ENCODE measurements around the gene OXSR1.

Gene OXSR1

GRCh38 chr3:38254872-38255271, 89.5 kb downstream of the OXSR1 start:
- Histone ChIP-seq H3K36me3 (replicated peaks) (peaks cover 39% of the 10 kb centered on the region), H3K27me3 (ENCODE audit: low read depth) (no peaks in the 10 kb centered on the region), H3K4me3 (no peak overlapping the region), H3K4me1 (no peaks in the 10 kb centered on the region), H3K9me3 (no peaks in the 10 kb centered on the region)
- in situ Hi-C loops (cut with MboI; ENCODE audit: low sequenced_read_pairs): no loop called here
- no peak for DNase-seq (ENCODE audit: low spot score in 2 of 2)

- Histone ChIP-seq H3K36me3 (replicated peaks) (peaks cover 34% of the 10 kb centered on the region), H3K27me3 (ENCODE audit: low read depth) (no peaks in the 10 kb centered on the region), H3K4me3 (no peak overlapping the region), H3K4me1 (no peaks in the 10 kb centered on the region), H3K9me3 (no peaks in the 10 kb centered on the region)
- in situ Hi-C loops (cut with MboI; ENCODE audit: low sequenced_read_pairs): no loop called here
- DNase-seq (ENCODE audit: low spot score in 2 of 2): no peak
These were observed 90.3 kb downstream of the OXSR1 start for GRCh38 chr3:38255627-38256026.

- H3K36me3 ChIP-seq (replicated peaks): peaks cover 14% of the 10 kb centered on the region
- H3K27me3 ChIP-seq (ENCODE audit: low read depth): no peaks in the 10 kb centered on the region
- no peak for DNase-seq (ENCODE audit: low spot score in 2 of 2)
- H3K9me3 ChIP-seq: no peaks in the 10 kb centered on the region
- no peak overlapping the region for H3K4me3 ChIP-seq
- H3K4me1 ChIP-seq: no peaks in the 10 kb centered on the region
- in situ Hi-C loops (cut with MboI; ENCODE audit: low sequenced_read_pairs): no loop called here
These were observed 92.2 kb downstream of the OXSR1 start for GRCh38 chr3:38257583-38257982.

GRCh38 chr3:38260474-38260873, 95.1 kb downstream of the OXSR1 start:
- Histone ChIP-seq H3K4me3 (no peak overlapping the region), H3K9me3 (no peaks in the 10 kb centered on the region), H3K4me1 (no peaks in the 10 kb centered on the region), H3K36me3 (replicated peaks) (no peaks in the 10 kb centered on the region), H3K27me3 (ENCODE audit: low read depth) (no peaks in the 10 kb centered on the region)
- no peak for DNase-seq (ENCODE audit: low spot score in 2 of 2)
- in situ Hi-C loops (cut with MboI; ENCODE audit: low sequenced_read_pairs): no loop called here

GRCh38 chr3:38264353-38264771, 99.0 kb downstream of the OXSR1 start:
- DNase-seq (ENCODE audit: low spot score in 2 of 2): no peak
- H3K4me3 ChIP-seq: no peak overlapping the region
- no peaks in the 10 kb centered on the region for H3K27me3 ChIP-seq (ENCODE audit: low read depth)
- in situ Hi-C loops (cut with MboI; ENCODE audit: low sequenced_read_pairs): no loop called here
- no peaks in the 10 kb centered on the region for H3K4me1 ChIP-seq
- H3K9me3 ChIP-seq: no peaks in the 10 kb centered on the region
- no peaks in the 10 kb centered on the region for H3K36me3 ChIP-seq (replicated peaks)

GRCh38 chr3:38264779-38265178, 99.4 kb downstream of the OXSR1 start:
- Histone ChIP-seq H3K36me3 (replicated peaks) (no peaks in the 10 kb centered on the region), H3K4me1 (no peaks in the 10 kb centered on the region), H3K27me3 (ENCODE audit: low read depth) (no peaks in the 10 kb centered on the region), H3K9me3 (no peaks in the 10 kb centered on the region), H3K4me3 (no peak overlapping the region)
- DNase-seq (ENCODE audit: low spot score in 2 of 2): no peak
- in situ Hi-C loops (cut with MboI; ENCODE audit: low sequenced_read_pairs): no loop called here

GRCh38 chr3:38265604-38266307, 100.4 kb downstream of the OXSR1 start, which contains the start of gene SLC22A13:
SLC22A13 (plus strand) TSS chr3:38265812; CDS start chr3:38265861, 49 bp downstream.
- Histone ChIP-seq H3K4me1 (no peaks in the 10 kb centered on the region), H3K4me3 (no peak within 1 kb of the TSS), H3K36me3 (replicated peaks) (no peaks in the 10 kb centered on the region), H3K9me3 (no peaks in the 10 kb centered on the region), H3K27me3 (ENCODE audit: low read depth) (no peaks in the 10 kb centered on the region)
- in situ Hi-C loops (cut with MboI; ENCODE audit: low sequenced_read_pairs): no loop called here
- DNase-seq (ENCODE audit: low spot score in 2 of 2): no peak

- in situ Hi-C loops (cut with MboI; ENCODE audit: low sequenced_read_pairs): no loop called here
These were observed 101.5 kb downstream of the OXSR1 start for GRCh38 chr3:38266810-38267209.

GRCh38 chr3:38267662-38268061, 102.3 kb downstream of the OXSR1 start:
- H3K9me3 ChIP-seq: no peaks in the 10 kb centered on the region
- H3K36me3 ChIP-seq (replicated peaks): no peaks in the 10 kb centered on the region
- H3K27me3 ChIP-seq (ENCODE audit: low read depth): no peaks in the 10 kb centered on the region
- in situ Hi-C loops (cut with MboI; ENCODE audit: low sequenced_read_pairs): no loop called here
- no peak overlapping the region for H3K4me3 ChIP-seq
- H3K4me1 ChIP-seq: 0 out of 2 replicates have a peak, but pooled peaks cover 3% of the 10 kb centered on the region
- DNase-seq (ENCODE audit: low spot score in 2 of 2): no peak

More at GRCh38 chr3:38266810-38267209, 101.5 kb downstream of the OXSR1 start:
- no peak overlapping the region for H3K4me3 ChIP-seq
- no peaks in the 10 kb centered on the region for H3K4me1 ChIP-seq
- H3K27me3 ChIP-seq (ENCODE audit: low read depth): no peaks in the 10 kb centered on the region
- no peaks in the 10 kb centered on the region for H3K36me3 ChIP-seq (replicated peaks)
- no peaks in the 10 kb centered on the region for H3K9me3 ChIP-seq
- no peak for DNase-seq (ENCODE audit: low spot score in 2 of 2)

- Histone ChIP-seq H3K27me3 (ENCODE audit: low read depth) (no peaks in the 10 kb centered on the region), H3K4me1 (0 out of 2 replicates have a peak, but pooled peaks cover 3% of the 10 kb centered on the region), H3K9me3 (no peaks in the 10 kb centered on the region), H3K4me3 (no peak overlapping the region), H3K36me3 (replicated peaks) (no peaks in the 10 kb centered on the region)
- in situ Hi-C loops (cut with MboI; ENCODE audit: low sequenced_read_pairs): no loop called here
- DNase-seq (ENCODE audit: low spot score in 2 of 2): no peak
These were observed 102.8 kb downstream of the OXSR1 start for GRCh38 chr3:38268087-38268486.

GRCh38 chr3:38268522-38268921, 103.2 kb downstream of the OXSR1 start:
- no peaks in the 10 kb centered on the region for H3K9me3 ChIP-seq
- H3K4me3 ChIP-seq: no peak overlapping the region
- no peaks in the 10 kb centered on the region for H3K27me3 ChIP-seq (ENCODE audit: low read depth)
- H3K4me1 ChIP-seq: 0 out of 2 replicates have a peak, but pooled peaks cover 3% of the 10 kb centered on the region
- in situ Hi-C loops (cut with MboI; ENCODE audit: low sequenced_read_pairs): no loop called here
- DNase-seq (ENCODE audit: low spot score in 2 of 2): no peak
- H3K36me3 ChIP-seq (replicated peaks): no peaks in the 10 kb centered on the region

GRCh38 chr3:38270606-38271005, 105.3 kb downstream of the OXSR1 start:
- no peaks in the 10 kb centered on the region for H3K36me3 ChIP-seq (replicated peaks)
- in situ Hi-C loops (cut with MboI; ENCODE audit: low sequenced_read_pairs): no loop called here
- no peaks in the 10 kb centered on the region for H3K9me3 ChIP-seq
- H3K4me1 ChIP-seq: 0 out of 2 replicates have a peak, but pooled peaks cover 3% of the 10 kb centered on the region
- H3K4me3 ChIP-seq: no peak overlapping the region
- H3K27me3 ChIP-seq (ENCODE audit: low read depth): no peaks in the 10 kb centered on the region
- no peak for DNase-seq (ENCODE audit: low spot score in 2 of 2)

GRCh38 chr3:38271553-38271952, 106.2 kb downstream of the OXSR1 start:
- H3K9me3 ChIP-seq: no peaks in the 10 kb centered on the region
- H3K36me3 ChIP-seq (replicated peaks): no peaks in the 10 kb centered on the region
- no peak for DNase-seq (ENCODE audit: low spot score in 2 of 2)
- H3K4me3 ChIP-seq: no peak overlapping the region
- H3K27me3 ChIP-seq (ENCODE audit: low read depth): no peaks in the 10 kb centered on the region
- 0 out of 2 replicates have a peak, but pooled peaks cover 3% of the 10 kb centered on the region for H3K4me1 ChIP-seq
- in situ Hi-C loops (cut with MboI; ENCODE audit: low sequenced_read_pairs): no loop called here

GRCh38 chr3:38274864-38275649, 109.7 kb downstream of the OXSR1 start:
- H3K36me3 ChIP-seq (replicated peaks): no peaks in the 10 kb centered on the region
- no peaks in the 10 kb centered on the region for H3K9me3 ChIP-seq
- no peak overlapping the region for H3K4me3 ChIP-seq
- in situ Hi-C loops (cut with MboI; ENCODE audit: low sequenced_read_pairs): no loop called here
- H3K27me3 ChIP-seq (ENCODE audit: low read depth): no peaks in the 10 kb centered on the region
- 0 out of 2 replicates have a peak, but pooled peaks cover 3% of the 10 kb centered on the region for H3K4me1 ChIP-seq
- DNase-seq (ENCODE audit: low spot score in 2 of 2): no peak

Measured in HAP-1 (cell line).